Endothelial cell of umbilical vein (primary cell): Measurements from ENCODE around the gene TEKTIP1. TPM values are rescaled to one million over a fixed set of nuclear protein-coding genes. Genes with fewer than 3 reads are reported as not detected.

Experiments used
- BruUV-seq: library from RNA; stranded (reverse); fragments of 400-500 nt; replicated peaks from 2 replicates; lab custom pipeline; 2021; lab: Mats Ljungman, UMichigan
- CTCF ChIA-PET: fragments of 300-600, 350-600 bp; sonication (Branson Sonifier 250); formaldehyde crosslinking; loops from one replicate; lab custom pipeline; 2021; ENCODE audit warnings: antibody characterized with exemption, inconsistent platforms; lab: Charles Lee
- POLR2A ChIA-PET: fragments of 300-600, 350-600 bp; sonication (Branson Sonifier 250); formaldehyde crosslinking; loops from one replicate; lab custom pipeline; 2021; ENCODE audit warnings: antibody characterized with exemption, inconsistent platforms; lab: Charles Lee
- DNase-seq: peaks from one replicate; pipeline ENCODE4 v3.0.0-alpha.2; 2011; ENCODE audit warnings: low read depth, low spot score
- FAIRE-seq: peaks from 2 replicates; lab custom pipeline; 2011; peaks lifted over from hg19 to GRCh38; lab: Jason Lieb, UNC
- H2AFZ ChIP-seq: 2 replicates; pipeline ENCODE4 v1.6.0; 2012; ENCODE audit warnings: low read depth, low read length, control low read depth, inconsistent platforms
- H3K27ac ChIP-seq: 2 replicates; pipeline ENCODE4 v1.5.1; 2011; ENCODE audit warnings: low read depth, mild to moderate bottlenecking, control low read depth, low read length, moderate library complexity; ENCODE audit not compliant: insufficient read depth
- H3K27me3 ChIP-seq, 2 experiments: 2 replicates each; pipeline versions ENCODE4 v1.6.0 to v1.6.1; 2011; ENCODE audit warnings: low read length in 2 of 2, mixed read lengths in 1 of 2; ENCODE audit not compliant: control insufficient read depth in 2 of 2, insufficient read depth in 2 of 2
- H3K36me3 ChIP-seq, 2 experiments: 2 replicates in 1 of 2; 3 replicates in 1 of 2; pipeline ENCODE4 v1.5.1; 2011; ENCODE audit warnings: low read length in 2 of 2, mild to moderate bottlenecking in 1 of 2, moderate library complexity in 1 of 2; ENCODE audit not compliant: control insufficient read depth in 2 of 2, insufficient read depth in 2 of 2; ENCODE audit errors: extremely low read depth in 1 of 2
- H3K4me1 ChIP-seq: 3 replicates; pipeline ENCODE4 v1.5.1; 2011; ENCODE audit warnings: mild to moderate bottlenecking, low read length; ENCODE audit not compliant: control insufficient read depth, insufficient read depth; ENCODE audit errors: extremely low read depth
- H3K4me2 ChIP-seq: 2 replicates; pipeline ENCODE4 v1.6.1; 2011; ENCODE audit warnings: low read length, control low read depth, mixed read lengths; ENCODE audit not compliant: insufficient read depth
- H3K4me3 ChIP-seq, 3 experiments: fragments of 200-600 bp in 1 of 3; sonication (generic), shearing (Covaris generic) in 1 of 3; replicated peaks in 1 of 3; 2 replicates each; pipeline ENCODE4 v1.5.1; 2011 to 2016; ENCODE audit warnings: control low read depth in 3 of 3, low read length in 3 of 3, mild to moderate bottlenecking in 2 of 3, inconsistent platforms in 1 of 3, low read depth in 1 of 3, moderate library complexity in 1 of 3; ENCODE audit not compliant: insufficient read depth in 1 of 3
- H3K79me2 ChIP-seq: 2 replicates; pipeline ENCODE4 v1.6.0; 2012; ENCODE audit warnings: low read length, inconsistent platforms; ENCODE audit not compliant: control insufficient read depth, insufficient read depth
- H3K9ac ChIP-seq: replicated peaks from 2 replicates; pipeline ENCODE3; 2011; ENCODE audit warnings: low read length, control low read depth; ENCODE audit not compliant: insufficient read depth; ENCODE audit errors: extremely low read depth
- H3K9me1 ChIP-seq: replicated peaks from 3 replicates; pipeline ENCODE4 v1.6.0; 2011; ENCODE audit warnings: mild to moderate bottlenecking, low read length; ENCODE audit not compliant: control insufficient read depth, insufficient read depth; ENCODE audit errors: extremely low read depth
- H3K9me3 ChIP-seq: replicated peaks from 2 replicates; pipeline ENCODE4 v1.5.1; 2012; ENCODE audit warnings: low read length, inconsistent platforms; ENCODE audit not compliant: control insufficient read depth, insufficient read depth
- H4K20me1 ChIP-seq: replicated peaks from 2 replicates; pipeline ENCODE3; 2011; ENCODE audit warnings: mild to moderate bottlenecking, low read length; ENCODE audit not compliant: control insufficient read depth, insufficient read depth; ENCODE audit errors: extremely low read depth
- CTCF ChIP-seq, 2 donors: IDR thresholded peaks; 1 replicate in 1 of 2; 2 replicates in 1 of 2; pipeline ENCODE4 v1.5.1; 2011; ENCODE audit warnings: low read length in 2 of 2, mild to moderate bottlenecking in 2 of 2, moderate library complexity in 2 of 2, control low read depth in 1 of 2, inconsistent platforms in 1 of 2, low read depth in 1 of 2; ENCODE audit not compliant: insufficient read depth in 1 of 2; ENCODE audit errors: extremely low read depth in 1 of 2
- EZH2 ChIP-seq: IDR thresholded peaks from 2 replicates; pipeline ENCODE4 v1.6.1; 2012; ENCODE audit warnings: borderline replicate concordance, low read depth, mild to moderate bottlenecking, moderate library complexity, low read length, inconsistent platforms; ENCODE audit not compliant: severe bottlenecking
- FOS ChIP-seq: IDR thresholded peaks from 2 replicates; pipeline ENCODE4 v1.6.1; 2011; ENCODE audit warnings: mild to moderate bottlenecking, low read length, moderate library complexity, borderline replicate concordance; ENCODE audit not compliant: insufficient read depth
- GATA2 ChIP-seq: IDR thresholded peaks from 2 replicates; pipeline ENCODE4 v1.7.0; 2011; ENCODE audit warnings: low read depth, mild to moderate bottlenecking, moderate library complexity, mixed read lengths, low read length; ENCODE audit not compliant: insufficient read length, insufficient read depth
- JUN ChIP-seq: IDR thresholded peaks from 2 replicates; pipeline ENCODE4 v1.6.1; 2011; ENCODE audit warnings: borderline replicate concordance, low read depth; ENCODE audit not compliant: insufficient read length, insufficient read depth
- MAX ChIP-seq: IDR thresholded peaks from 2 replicates; pipeline ENCODE4 v1.6.1; 2011; ENCODE audit not compliant: insufficient read depth, insufficient read length
- MYC ChIP-seq: IDR thresholded peaks from one replicate; pipeline ENCODE4 v1.6.1; 2011; ENCODE audit warnings: mild to moderate bottlenecking, low read depth, low read length
- POLR2A ChIP-seq: IDR thresholded peaks from 2 replicates; pipeline ENCODE4 v1.6.1; 2012; ENCODE audit warnings: low read depth, mild to moderate bottlenecking, control low read depth, low read length
- POLR2AphosphoS5 ChIP-seq: IDR thresholded peaks from 2 replicates; pipeline ENCODE4 v1.6.1; 2012; ENCODE audit warnings: low read depth, mild to moderate bottlenecking, control low read depth, low read length, moderate library complexity; ENCODE audit not compliant: insufficient read depth
- dilution Hi-C: fragments of 300-500 bp; cut with MboI; formaldehyde crosslinking; loops from one replicate; pipeline ENCODE4 v1.15.0; 2019; ENCODE audit warnings: low sequenced_read_pairs; ENCODE audit not compliant: extremely low pct_ligation_motif_present
- intact Hi-C: fragments of 100-400 bp; cut with micrococcal nuclease; formaldehyde crosslinking; loops from one replicate; pipeline ENCODE4 v1.10.0; 2022
- polyA plus RNA-seq, 4 experiments: library from polyadenylated mRNA; depleted of rRNA in 3 of 4; stranded (reverse) in 3 of 4; unstranded in 1 of 4; fragments of >200 nt; gene quantifications; 2 replicates each; pipeline versions ENCODE4 v1.2.1 to v1.2.3, GENCODE V29; 2011 to 2012; ENCODE audit warnings: missing spikeins in 1 of 4
- total RNA-seq: library from RNA; stranded (reverse); gene quantifications from 2 replicates; pipeline ENCODE4 v1.2.3, GENCODE V29; 2021

Gene TEKTIP1
- total and polyA plus RNA-seq, 2 donors (not counting 3 experiments of a cell fraction or from before 2014, with no cell fraction given) = 0.73 TPM; not detected in 1

GRCh38 chr19:3512562-3513228, 26.3 kb upstream of the TEKTIP1 start:
- CTCF ChIA-PET = no interaction called here

More at GRCh38 chr19:3512562-3513228, 26.3 kb upstream of the TEKTIP1 start:
- no peak for TF ChIP-seq CTCF (IDR thresholded peaks at IDR 0.05; ENCODE audit: extremely low read depth in 1 of 2, insufficient read depth in 1 of 2, low read depth in 1 of 2, low read length in 2 of 2)
- no peak for TF ChIP-seq EZH2
- TF ChIP-seq GATA2 = no peak
- no peak for TF ChIP-seq MAX
- TF ChIP-seq MYC = no peak
- no peak for TF ChIP-seq POLR2A
- no peak for TF ChIP-seq JUN
- TF ChIP-seq FOS = no peak
- no peak for TF ChIP-seq POLR2AphosphoS5
- H3K27me3 ChIP-seq = no peaks in the 10 kb centered on the region
- BruUV-seq = no TSS peak
- no peak for DNase-seq
- H3K79me2 ChIP-seq = peaks cover 93% of the 10 kb centered on the region
- H3K9me3 ChIP-seq = no peaks in the 10 kb centered on the region
- H4K20me1 ChIP-seq = no peaks in the 10 kb centered on the region
- intact Hi-C loops (no loop called here), dilution Hi-C loops (no loop called here)
- H3K9me1 ChIP-seq = no peaks in the 10 kb centered on the region
- peaks cover 0 to 16% of the 10 kb centered on the region in 2 experiments for H3K36me3 ChIP-seq
- POLR2A ChIA-PET = no interaction called here
- no peak overlapping the region for H2AFZ ChIP-seq
- no peak overlapping the region for H3K4me3 ChIP-seq
- no peak overlapping the region for H3K9ac ChIP-seq
- H3K4me2 ChIP-seq = no peak overlapping the region
- no peak overlapping the region for H3K27ac ChIP-seq
- H3K4me1 ChIP-seq = no peaks in the 10 kb centered on the region
- no peak for FAIRE-seq
